ENCODE measurements around the gene AGAP1. TPM values are rescaled to one million over a fixed set of nuclear protein-coding genes. Genes with fewer than 3 reads are reported as not detected.

Gene AGAP1
- total RNA-seq, 1 experiment from 2014 or later, result 56.4 TPM

GRCh38 chr2:235908826-235909225 is 415.0 kb downstream of the AGAP1 start:
- no peak for TF ChIP-seq CTCF (IDR thresholded peaks at IDR 0.05; ENCODE audit: unreplicated experiment)
- no TSS peak for BruUV-seq (replicated peaks)
- no peak for DNase-seq
- peaks cover 4% of the 10 kb centered on the region for H3K36me3 Mint-ChIP-seq (ENCODE audit: insufficient read depth, unreplicated experiment)
- H3K27me3 Mint-ChIP-seq (ENCODE audit: unreplicated experiment), result no peaks in the 10 kb centered on the region
- H3K4me1 Mint-ChIP-seq (ENCODE audit: low read depth, unreplicated experiment), result no peaks in the 10 kb centered on the region
- intact Hi-C loops (cut with micrococcal nuclease; ENCODE audit: unreplicated experiment), result no loop called here
- H3K4me3 Mint-ChIP-seq (ENCODE audit: low read depth, unreplicated experiment), result no peak overlapping the region
- no peak overlapping the region for H3K27ac Mint-ChIP-seq (ENCODE audit: unreplicated experiment)
- H3K9me3 Mint-ChIP-seq (ENCODE audit: low read depth, unreplicated experiment), result no peaks in the 10 kb centered on the region
- CTCF ChIA-PET, result no interaction called here

DNA sequence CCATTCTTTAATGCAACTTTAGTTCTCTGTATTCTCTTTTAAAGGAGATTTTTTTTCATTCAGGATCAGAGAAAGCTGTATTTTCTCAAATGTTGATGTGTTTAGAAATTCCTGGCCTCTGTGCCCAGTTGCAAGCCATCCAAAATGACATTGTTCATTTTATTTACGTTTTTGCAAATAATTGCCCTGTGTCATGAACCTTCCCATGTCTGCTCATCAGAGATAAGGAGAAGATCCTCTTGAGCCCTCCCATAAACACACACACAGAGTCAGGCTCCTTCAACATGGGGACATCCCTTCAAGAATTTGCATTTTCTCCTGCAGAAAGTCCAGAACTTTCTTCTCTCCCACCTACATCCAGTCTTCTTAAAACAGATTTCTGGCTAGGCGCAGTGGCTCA is 415.5 kb downstream of the AGAP1 start:
- intact Hi-C loops (cut with micrococcal nuclease; ENCODE audit: unreplicated experiment), result no loop called here
- Mint-ChIP-seq H3K27me3 (ENCODE audit: unreplicated experiment) (no peaks in the 10 kb centered on the region), H3K36me3 (ENCODE audit: insufficient read depth, unreplicated experiment) (peaks cover 7% of the 10 kb centered on the region), H3K27ac (ENCODE audit: unreplicated experiment) (no peak overlapping the region), H3K4me1 (ENCODE audit: low read depth, unreplicated experiment) (no peaks in the 10 kb centered on the region), H3K4me3 (ENCODE audit: low read depth, unreplicated experiment) (no peak overlapping the region), H3K9me3 (ENCODE audit: low read depth, unreplicated experiment) (no peaks in the 10 kb centered on the region)
- no TSS peak for BruUV-seq (replicated peaks)
- no peak for TF ChIP-seq CTCF (IDR thresholded peaks at IDR 0.05; ENCODE audit: unreplicated experiment)
- CTCF ChIA-PET, result no interaction called here
- no peak for DNase-seq

GRCh38 chr2:235910067-235910466 is 416.2 kb downstream of the AGAP1 start:
- TF ChIP-seq CTCF (IDR thresholded peaks at IDR 0.05; ENCODE audit: unreplicated experiment), result no peak
- H3K27me3 Mint-ChIP-seq (ENCODE audit: unreplicated experiment), result no peaks in the 10 kb centered on the region
- H3K27ac Mint-ChIP-seq (ENCODE audit: unreplicated experiment), result no peak overlapping the region
- CTCF ChIA-PET, result no interaction called here
- peaks cover 9% of the 10 kb centered on the region for H3K36me3 Mint-ChIP-seq (ENCODE audit: insufficient read depth, unreplicated experiment)
- no peaks in the 10 kb centered on the region for H3K4me1 Mint-ChIP-seq (ENCODE audit: low read depth, unreplicated experiment)
- BruUV-seq (replicated peaks), result no TSS peak
- H3K9me3 Mint-ChIP-seq (ENCODE audit: low read depth, unreplicated experiment), result no peaks in the 10 kb centered on the region
- intact Hi-C loops (cut with micrococcal nuclease; ENCODE audit: unreplicated experiment), result no loop called here
- no peak for DNase-seq
- no peak overlapping the region for H3K4me3 Mint-ChIP-seq (ENCODE audit: low read depth, unreplicated experiment)

- CTCF ChIA-PET, result no interaction called here
- no peak for DNase-seq
- intact Hi-C loops (cut with micrococcal nuclease; ENCODE audit: unreplicated experiment), result no loop called here
- Mint-ChIP-seq H3K9me3 (ENCODE audit: low read depth, unreplicated experiment) (no peaks in the 10 kb centered on the region), H3K4me1 (ENCODE audit: low read depth, unreplicated experiment) (no peaks in the 10 kb centered on the region), H3K27me3 (ENCODE audit: unreplicated experiment) (no peaks in the 10 kb centered on the region), H3K4me3 (ENCODE audit: low read depth, unreplicated experiment) (no peak overlapping the region), H3K27ac (ENCODE audit: unreplicated experiment) (no peak overlapping the region), H3K36me3 (ENCODE audit: insufficient read depth, unreplicated experiment) (peaks cover 9% of the 10 kb centered on the region)
- BruUV-seq (replicated peaks), result no TSS peak
- TF ChIP-seq CTCF (IDR thresholded peaks at IDR 0.05; ENCODE audit: unreplicated experiment), result no peak
These were observed 417.3 kb downstream of the AGAP1 start for GRCh38 chr2:235911125-235911524.

All from Calu3 (cell line).